ENCODE data around the gene PALM. TPM values are rescaled to one million over a fixed set of nuclear protein-coding genes. Genes with fewer than 3 reads are reported as not detected.

The PALM gene
- total and polyA plus RNA-seq, 10 of the 15 experiments (the other 5 are each of a cell fraction or from before 2014, with no cell fraction given): 0.09 to 0.95 (median 0.23) TPM; not detected in 2

- Histone ChIP-seq H3K4me3 (no peak overlapping the region), H3K9me3 (replicated peaks; ENCODE audit: control insufficient read depth, insufficient read depth, low read length) (no peaks in the 10 kb centered on the region; the same call in 2 of the 3 replicates), H3K4me1 (ENCODE audit: control insufficient read depth, insufficient read depth, low read length) (no peaks in the 10 kb centered on the region), H3K4me2 (ENCODE audit: control insufficient read depth, insufficient read depth) (no peak overlapping the region), H3K36me3 (ENCODE audit: control insufficient read depth in 2 of 2, insufficient read depth in 2 of 2, low read length in 1 of 2) (no peaks in the 10 kb centered on the region), H2AFZ (ENCODE audit: control insufficient read depth, low read depth, low read length) (no peak overlapping the region), H4K20me1 (ENCODE audit: control insufficient read depth, insufficient read depth) (no peaks in the 10 kb centered on the region), H3K9ac (ENCODE audit: control insufficient read depth, insufficient read depth, low read length) (no peak overlapping the region), H3K27me3 (replicated peaks in 1 of 2; ENCODE audit: control insufficient read depth in 2 of 2, insufficient read depth in 2 of 2, low read length in 1 of 2) (no peaks in the 10 kb centered on the region), H3K79me2 (ENCODE audit: control insufficient read depth, insufficient read depth, low read length) (no peaks in the 10 kb centered on the region), H3K27ac (ENCODE audit: control insufficient read depth, insufficient read depth) (no peak overlapping the region)
- TF ChIP-seq EED (IDR thresholded peaks at IDR 0.05; ENCODE audit: low read depth) (no peak), BCL11A (IDR thresholded peaks at IDR 0.05; ENCODE audit: low read depth, low read length) (no peak), PKNOX1 (IDR thresholded peaks at IDR 0.05) (no peak), SMAD1 (IDR thresholded peaks at IDR 0.05; ENCODE audit: low read depth, partially characterized antibody) (no peak), NR2C1 (IDR thresholded peaks at IDR 0.05) (no peak), PRDM15 (CRISPR knock-in tag; IDR thresholded peaks at IDR 0.05) (no peak)
- no peak for ATAC-seq
- intact Hi-C loops (cut with micrococcal nuclease; ENCODE audit: unreplicated experiment): no loop called here
- ChIA-PET SMC1A (ENCODE audit: uncharacterized antibody, unreplicated experiment) (no interaction called here), POLR2A (no interaction called here), RAD21 (ENCODE audit: unreplicated experiment) (no interaction called here), CTCF (no interaction called here)
- in situ Hi-C loops (cut with MboI): no loop called here
- WGBS (ENCODE audit: insufficient coverage, insufficient replicate concordance, low lambda C conversion rate, missing lambda C conversion rate): 48% methylated on average over 12 of the region's 12 CpGs
- no peak for FAIRE-seq
- no peak for DNase-seq (ENCODE audit: low read depth, low spot score)
- BruUV-seq (replicated peaks): no TSS peak
Measured at GRCh38 chr19:764301-764700, 55.6 kb downstream of the PALM start.
